GM21576 (cell line): ENCODE results near the gene UPK1B.

Experiments
- ATAC-seq: cut with Tn5 transposase; IDR thresholded peaks from one replicate; pipeline ENCODE4 v1.9.1; 2021; ENCODE audit warnings: mild to moderate bottlenecking, moderate library complexity; ENCODE audit not compliant: unreplicated experiment

The UPK1B gene

GRCh38 chr3:119175872-119176756 is 2.7 kb downstream of the UPK1B start:
- ATAC-seq, result no peak

GRCh38 chr3:119176778-119177177 is 3.4 kb downstream of the UPK1B start:
- no peak for ATAC-seq

GRCh38 chr3:119177321-119177720 is 3.9 kb downstream of the UPK1B start:
- ATAC-seq, result no peak

- no peak for ATAC-seq
Measured at GRCh38 chr3:119181765-119182164, 8.4 kb downstream of the UPK1B start.

- no peak for ATAC-seq
Measured at GRCh38 chr3:119184111-119184510, 10.7 kb downstream of the UPK1B start.

- no peak for ATAC-seq
Measured at GRCh38 chr3:119184796-119185570, 11.6 kb downstream of the UPK1B start.

- ATAC-seq, result no peak
Measured at GRCh38 chr3:119187266-119187665, 13.9 kb downstream of the UPK1B start.

- ATAC-seq, result no peak
Measured at GRCh38 chr3:119191800-119192199, 18.4 kb downstream of the UPK1B start.

- no peak for ATAC-seq
Measured at GRCh38 chr3:119194237-119195150, 21.1 kb downstream of the UPK1B start.

- no peak for ATAC-seq
Measured at GRCh38 chr3:119195151-119195476, 21.7 kb downstream of the UPK1B start.

- no peak for ATAC-seq
Measured at GRCh38 chr3:119195911-119196310, 22.5 kb downstream of the UPK1B start.

- ATAC-seq, result no peak
Measured at GRCh38 chr3:119205209-119205608, 31.8 kb downstream of the UPK1B start.

GRCh38 chr3:119205685-119206084 is 32.3 kb downstream of the UPK1B start:
- ATAC-seq, result no peak

GRCh38 chr3:119206611-119207511 is 33.5 kb downstream of the UPK1B start:
- ATAC-seq, result no peak

- no peak for ATAC-seq
Measured at GRCh38 chr3:119207512-119207875, 34.1 kb downstream of the UPK1B start.

- ATAC-seq, result no peak
Measured at GRCh38 chr3:119211193-119211592, 37.8 kb downstream of the UPK1B start.

GRCh38 chr3:119211803-119212202 is 38.4 kb downstream of the UPK1B start:
- ATAC-seq, result no peak

- peak; percentile 99 for ATAC-seq
Measured at GRCh38 chr3:119219069-119219468, 45.7 kb downstream of the UPK1B start.

GRCh38 chr3:119220198-119220597 is 46.8 kb downstream of the UPK1B start:
- no peak for ATAC-seq

GRCh38 chr3:119220970-119221667 is 47.7 kb downstream of the UPK1B start:
- ATAC-seq, result no peak
